Transverse colon (tissue), 3 donors: ENCODE results near the gene ARID3A.

Experiments used
- CTCF ChIP-seq, 5 experiments: fragments of 200-600 bp in 3 of 5; fragments of 450-650 bp in 2 of 5; sonication (generic) in 3 of 5; IDR thresholded peaks; 1 replicate in 2 of 5; 2 replicates in 3 of 5; pipeline ENCODE4 v1.5.1; 2016 to 2017; ENCODE audit warnings: antibody characterized with exemption in 5 of 5, inconsistent platforms in 3 of 5, mild to moderate bottlenecking in 2 of 5, moderate library complexity in 1 of 5
- EP300 ChIP-seq: sonication (generic); formaldehyde crosslinking; IDR thresholded peaks from one replicate; pipeline ENCODE4 v1.6.1; 2017; ENCODE audit warnings: antibody characterized with exemption, low read depth

GRCh38 chr19:919199-920050, 6.4 kb upstream of the ARID3A start:
- TF ChIP-seq CTCF (IDR thresholded peaks at IDR 0.05) (no peak), EP300 (no peak)
